Neural progenitor cell (in vitro differentiated cells): ENCODE data around the gene EYA3. TPM values are rescaled to one million over a fixed set of nuclear protein-coding genes. Genes with fewer than 3 reads are reported as not detected.

Experiments used
- DNase-seq: peaks from one replicate; pipeline ENCODE4 v3.0.0-alpha.2; 2016; ENCODE audit warnings: low spot score
- H2AFZ ChIP-seq: fragments of 200-600 bp; sonication (generic); replicated peaks from 2 replicates; pipeline ENCODE4 v1.6.1; 2016; ENCODE audit warnings: antibody characterized with exemption
- H3F3A ChIP-seq: fragments of 200-600 bp; sonication (generic); 2 replicates; pipeline ENCODE4 v1.6.1; 2016; ENCODE audit warnings: antibody characterized with exemption, low read depth
- H3K27ac ChIP-seq: fragments of 200-600 bp; sonication (generic); 2 replicates; pipeline ENCODE4 v1.5.1; 2016; ENCODE audit warnings: mild to moderate bottlenecking
- H3K27me3 ChIP-seq: fragments of 200-600 bp; sonication (generic); 2 replicates; pipeline ENCODE4 v1.6.1; 2016; ENCODE audit warnings: mild to moderate bottlenecking, moderate library complexity
- H3K36me3 ChIP-seq: fragments of 200-600 bp; sonication (generic); 2 replicates; pipeline ENCODE4 v1.5.1; 2016
- H3K4me1 ChIP-seq: fragments of 200-600 bp; sonication (generic); 2 replicates; pipeline ENCODE4 v1.6.1; 2016; ENCODE audit warnings: mixed run types
- H3K4me2 ChIP-seq: fragments of 200-600 bp; sonication (generic); 2 replicates; pipeline ENCODE4 v1.6.1; 2016
- H3K4me3 ChIP-seq: fragments of 200-600 bp; sonication (generic); 2 replicates; pipeline ENCODE4 v1.5.1; 2016
- H3K79me2 ChIP-seq: fragments of 200-600 bp; sonication (generic); 2 replicates; pipeline ENCODE4 v1.6.1; 2016; ENCODE audit warnings: low read depth
- H3K9ac ChIP-seq: fragments of 200-600 bp; sonication (generic); 2 replicates; pipeline ENCODE4 v1.6.1; 2016
- H3K9me3 ChIP-seq: fragments of 200-600 bp; sonication (generic); 2 replicates; pipeline ENCODE4 v1.5.1; 2016; ENCODE audit warnings: low read depth
- H4K20me1 ChIP-seq: fragments of 200-600 bp; sonication (generic); 2 replicates; pipeline ENCODE4 v1.6.1; 2016; ENCODE audit warnings: low read depth
- H3K27ac Mint-ChIP-seq: 3 replicates; pipeline ENCODE4 v1.8.0; 2021; ENCODE audit warnings: mixed read lengths
- H3K27me3 Mint-ChIP-seq: 2 replicates; pipeline ENCODE4 v1.8.0; 2022; ENCODE audit warnings: low read depth, mild to moderate bottlenecking, inconsistent platforms, moderate library complexity, mixed read lengths; ENCODE audit not compliant: insufficient read depth
- H3K36me3 Mint-ChIP-seq: 3 replicates; pipeline ENCODE4 v1.8.0; 2021; ENCODE audit warnings: mixed read lengths
- H3K4me1 Mint-ChIP-seq: 3 replicates; pipeline ENCODE4 v1.8.0; 2021; ENCODE audit warnings: mixed read lengths
- H3K4me3 Mint-ChIP-seq: 3 replicates; pipeline ENCODE4 v1.8.0; 2021; ENCODE audit warnings: mild to moderate bottlenecking, moderate library complexity, mixed read lengths
- H3K9me3 Mint-ChIP-seq: 3 replicates; pipeline ENCODE4 v1.8.0; 2020; ENCODE audit warnings: mixed read lengths
- EZH2 ChIP-seq: fragments of 200-600 bp; sonication (generic); IDR thresholded peaks from 2 replicates; pipeline ENCODE4 v1.6.1; 2017; ENCODE audit warnings: antibody characterized with exemption, mild to moderate bottlenecking, moderate library complexity
- EZH2phosphoT487 ChIP-seq: fragments of 200-600 bp; sonication (generic); IDR thresholded peaks from 2 replicates; pipeline ENCODE4 v1.6.1; 2017; ENCODE audit warnings: antibody characterized with exemption
- total RNA-seq: library from RNA; depleted of rRNA; stranded (reverse); fragments of >200 nt; gene quantifications from 2 replicates; pipeline ENCODE4 v1.2.3, GENCODE V29; 2015; ENCODE audit warnings: low replicate concordance
- TF ChIP-seq, protein P1 (sequence below): fragments of 200-600 bp; sonication (generic); IDR thresholded peaks from 2 replicates; pipeline ENCODE4 v1.5.1; 2017; ENCODE audit warnings: antibody characterized with exemption, mild to moderate bottlenecking

Gene EYA3
- total RNA-seq, 1 donor from 2014 or later = 32.9 TPM

DNA sequence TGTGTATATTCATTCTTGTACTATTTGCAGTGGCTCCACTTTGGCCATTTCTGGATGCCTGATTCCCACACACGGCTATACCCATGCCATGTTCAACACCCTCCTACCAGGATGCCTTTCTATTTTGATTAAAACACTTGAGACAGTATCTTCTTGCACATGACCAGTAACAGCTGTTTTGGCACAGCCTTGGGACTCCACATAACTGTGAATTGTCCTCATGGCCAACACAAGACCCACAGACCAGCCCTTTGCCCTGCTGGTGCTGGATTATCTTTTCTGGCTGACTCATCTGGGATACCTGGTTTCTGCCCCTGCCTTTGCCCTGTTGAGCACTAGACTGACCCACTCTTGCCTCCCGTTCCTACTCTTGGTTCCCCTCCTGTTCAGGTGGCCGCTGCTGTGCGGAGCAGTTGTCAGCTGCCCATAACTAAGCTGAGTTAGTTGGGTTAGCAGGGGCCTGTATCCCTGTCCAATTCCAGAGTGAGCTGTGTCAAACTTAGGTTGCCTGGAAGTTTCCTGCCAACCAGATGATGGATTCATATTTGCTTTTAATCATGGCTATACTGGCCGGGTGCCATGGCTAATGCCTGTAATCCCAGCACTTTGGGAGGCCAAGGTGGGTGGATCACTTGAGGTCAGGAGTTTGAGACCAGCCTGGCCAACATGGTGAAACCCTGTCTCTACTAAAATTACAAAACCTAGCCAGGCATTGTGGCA lies 10.8 kb upstream of the EYA3 start:
- H3K4me2 ChIP-seq = no peak overlapping the region
- no peak for DNase-seq
- Mint-ChIP-seq H3K4me1 (no peaks in the 10 kb centered on the region), H3K4me3 (no peak overlapping the region), H3K36me3 (no peaks in the 10 kb centered on the region), H3K27ac (no peak overlapping the region), H3K9me3 (no peaks in the 10 kb centered on the region), H3K27me3 (peaks cover 3% of the 10 kb centered on the region)
- H3K4me1 ChIP-seq = no peaks in the 10 kb centered on the region
- no peaks in the 10 kb centered on the region for H3K9me3 ChIP-seq
- no peaks in the 10 kb centered on the region for H3F3A ChIP-seq
- no peak overlapping the region for H3K9ac ChIP-seq
- no peaks in the 10 kb centered on the region for H3K27me3 ChIP-seq
- no peak overlapping the region for H3K4me3 ChIP-seq
- no peaks in the 10 kb centered on the region for H3K36me3 ChIP-seq
- no peak overlapping the region for H2AFZ ChIP-seq
- TF ChIP-seq, protein P1, sequence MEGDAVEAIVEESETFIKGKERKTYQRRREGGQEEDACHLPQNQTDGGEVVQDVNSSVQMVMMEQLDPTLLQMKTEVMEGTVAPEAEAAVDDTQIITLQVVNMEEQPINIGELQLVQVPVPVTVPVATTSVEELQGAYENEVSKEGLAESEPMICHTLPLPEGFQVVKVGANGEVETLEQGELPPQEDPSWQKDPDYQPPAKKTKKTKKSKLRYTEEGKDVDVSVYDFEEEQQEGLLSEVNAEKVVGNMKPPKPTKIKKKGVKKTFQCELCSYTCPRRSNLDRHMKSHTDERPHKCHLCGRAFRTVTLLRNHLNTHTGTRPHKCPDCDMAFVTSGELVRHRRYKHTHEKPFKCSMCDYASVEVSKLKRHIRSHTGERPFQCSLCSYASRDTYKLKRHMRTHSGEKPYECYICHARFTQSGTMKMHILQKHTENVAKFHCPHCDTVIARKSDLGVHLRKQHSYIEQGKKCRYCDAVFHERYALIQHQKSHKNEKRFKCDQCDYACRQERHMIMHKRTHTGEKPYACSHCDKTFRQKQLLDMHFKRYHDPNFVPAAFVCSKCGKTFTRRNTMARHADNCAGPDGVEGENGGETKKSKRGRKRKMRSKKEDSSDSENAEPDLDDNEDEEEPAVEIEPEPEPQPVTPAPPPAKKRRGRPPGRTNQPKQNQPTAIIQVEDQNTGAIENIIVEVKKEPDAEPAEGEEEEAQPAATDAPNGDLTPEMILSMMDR = no peak
- no peak for TF ChIP-seq EZH2phosphoT487
- TF ChIP-seq EZH2 = no peak
- no peak overlapping the region for H3K27ac ChIP-seq
- no peaks in the 10 kb centered on the region for H3K79me2 ChIP-seq
- H4K20me1 ChIP-seq = no peaks in the 10 kb centered on the region

DNA sequence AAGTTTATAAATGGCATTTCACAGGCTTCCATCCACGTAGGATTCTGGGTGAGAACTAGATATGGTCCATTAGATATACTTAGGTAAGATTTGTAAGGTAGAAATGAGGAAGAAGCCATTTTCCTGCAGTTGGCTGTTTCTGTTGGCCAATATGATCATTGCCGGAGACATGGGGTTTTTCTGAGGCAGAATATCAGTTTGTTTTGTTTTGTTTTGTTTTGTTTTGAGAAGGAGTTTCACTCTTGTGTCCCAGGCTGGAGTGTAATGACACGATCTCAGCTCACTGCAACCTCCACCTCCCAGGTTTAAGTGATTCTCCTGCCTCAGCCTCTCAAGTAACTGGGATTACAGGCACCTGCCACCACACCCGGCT lies 8.7 kb upstream of the EYA3 start:
- H3K9me3 ChIP-seq = no peaks in the 10 kb centered on the region
- TF ChIP-seq, protein P1 = no peak
- TF ChIP-seq EZH2 (no peak), EZH2phosphoT487 (no peak)
- peaks cover 5% of the 10 kb centered on the region for H3K27me3 Mint-ChIP-seq
- no peak overlapping the region for H3K4me3 Mint-ChIP-seq
- no peaks in the 10 kb centered on the region for H3K4me1 ChIP-seq
- H3K4me3 ChIP-seq = no peak overlapping the region
- H2AFZ ChIP-seq = no peak overlapping the region
- H3K27ac ChIP-seq = no peak overlapping the region
- no peaks in the 10 kb centered on the region for H3K4me1 Mint-ChIP-seq
- H3K9ac ChIP-seq = no peak overlapping the region
- no peak overlapping the region for H3K27ac Mint-ChIP-seq
- H3K36me3 ChIP-seq = no peaks in the 10 kb centered on the region
- no peak for DNase-seq
- no peaks in the 10 kb centered on the region for H3K36me3 Mint-ChIP-seq
- H3K9me3 Mint-ChIP-seq = no peaks in the 10 kb centered on the region
- H3K79me2 ChIP-seq = no peaks in the 10 kb centered on the region
- no peaks in the 10 kb centered on the region for H3K27me3 ChIP-seq
- no peaks in the 10 kb centered on the region for H3F3A ChIP-seq
- no peak overlapping the region for H3K4me2 ChIP-seq
- no peaks in the 10 kb centered on the region for H4K20me1 ChIP-seq

DNA sequence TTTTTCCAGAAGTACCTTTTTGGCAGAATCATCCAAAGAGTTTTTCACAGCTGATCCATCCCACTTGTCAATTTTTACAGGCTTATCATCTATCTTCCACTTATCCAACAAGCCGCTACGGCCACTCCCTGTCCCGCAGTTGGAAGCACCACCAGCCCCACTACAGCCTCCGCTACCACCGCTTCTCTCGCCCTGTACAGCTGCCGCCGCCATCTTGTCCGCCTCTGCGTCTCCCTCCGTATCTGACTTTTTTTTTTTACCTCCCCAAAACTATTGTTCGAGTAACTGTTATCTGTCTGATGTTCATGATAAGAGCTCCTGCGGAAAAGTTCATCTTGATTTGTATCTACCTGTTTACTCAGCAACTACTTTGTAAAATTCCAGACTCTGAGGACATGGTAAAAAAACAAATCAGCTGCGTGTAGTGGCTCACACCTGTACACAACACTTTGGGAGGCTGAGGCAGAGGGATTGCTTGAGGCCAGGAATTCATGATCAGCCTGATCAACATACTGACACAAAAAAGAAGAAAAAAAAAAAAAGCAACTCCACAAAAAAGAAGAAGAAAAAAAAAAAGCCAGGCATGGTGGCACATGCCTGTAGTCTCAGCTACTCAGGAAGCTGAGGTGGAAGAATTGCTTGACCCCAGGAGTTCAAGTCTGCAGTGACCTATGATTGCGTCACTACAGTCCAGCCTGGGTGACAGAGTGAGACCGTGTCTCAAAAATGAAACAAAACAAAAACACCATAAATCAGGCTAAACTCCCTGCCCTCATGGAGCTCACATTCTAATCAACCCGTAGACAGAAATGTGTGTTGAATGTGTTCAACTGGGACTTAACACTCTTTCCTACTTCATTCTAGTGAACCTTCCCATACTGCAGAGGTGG lies 8.0 kb upstream of the EYA3 start:
- Histone ChIP-seq H3K79me2 (no peaks in the 10 kb centered on the region), H3K9me3 (no peaks in the 10 kb centered on the region), H3K4me1 (no peaks in the 10 kb centered on the region), H3K27ac (no peak overlapping the region), H3K4me3 (no peak overlapping the region), H2AFZ (no peak overlapping the region), H3K9ac (no peak overlapping the region), H4K20me1 (no peaks in the 10 kb centered on the region), H3K4me2 (no peak overlapping the region), H3K36me3 (no peaks in the 10 kb centered on the region), H3K27me3 (no peaks in the 10 kb centered on the region), H3F3A (no peaks in the 10 kb centered on the region)
- no peaks in the 10 kb centered on the region for H3K4me1 Mint-ChIP-seq
- no peak for DNase-seq
- H3K36me3 Mint-ChIP-seq = no peaks in the 10 kb centered on the region
- H3K4me3 Mint-ChIP-seq = no peak overlapping the region
- TF ChIP-seq, protein P1 = no peak
- TF ChIP-seq EZH2phosphoT487 = no peak
- no peak for TF ChIP-seq EZH2
- peaks cover 5% of the 10 kb centered on the region for H3K27me3 Mint-ChIP-seq
- no peaks in the 10 kb centered on the region for H3K9me3 Mint-ChIP-seq
- no peak overlapping the region for H3K27ac Mint-ChIP-seq
